ENCODE data around the gene MYEF2. TPM values are rescaled to one million over a fixed set of nuclear protein-coding genes. Genes with fewer than 3 reads are reported as not detected.

The MYEF2 gene
- total RNA-seq, 1 donor from 2014 or later = 13.6 TPM

DNA sequence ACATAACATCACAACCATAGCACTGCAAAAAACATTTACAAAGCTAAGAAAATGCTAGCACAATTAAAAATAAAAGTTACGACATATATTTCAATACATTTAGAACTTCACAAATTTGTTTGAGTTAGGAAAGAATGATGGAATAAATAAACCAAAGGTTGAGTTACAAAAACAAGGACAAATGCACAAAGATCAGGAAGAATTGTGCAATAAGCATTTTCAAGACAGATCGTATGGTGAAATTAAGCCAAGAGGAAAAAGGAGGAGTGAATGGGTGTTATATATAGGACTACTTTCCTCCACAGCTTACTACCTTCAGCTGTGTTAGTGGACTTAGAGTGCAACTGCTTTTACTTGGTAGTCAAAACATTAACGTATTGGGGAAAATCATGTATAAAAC lies 7.4 kb upstream of the MYEF2 start:
- Histone ChIP-seq H3K9me3 (no peaks in the 10 kb centered on the region), H3K4me1 (no peaks in the 10 kb centered on the region), H3K27ac (no peak overlapping the region), H3K27me3 (no peaks in the 10 kb centered on the region), H3K4me3 (no peak overlapping the region), H3K36me3 (no peaks in the 10 kb centered on the region)
- intact Hi-C loops (cut with DNase I) = no loop called here
- TF ChIP-seq, protein P1, sequence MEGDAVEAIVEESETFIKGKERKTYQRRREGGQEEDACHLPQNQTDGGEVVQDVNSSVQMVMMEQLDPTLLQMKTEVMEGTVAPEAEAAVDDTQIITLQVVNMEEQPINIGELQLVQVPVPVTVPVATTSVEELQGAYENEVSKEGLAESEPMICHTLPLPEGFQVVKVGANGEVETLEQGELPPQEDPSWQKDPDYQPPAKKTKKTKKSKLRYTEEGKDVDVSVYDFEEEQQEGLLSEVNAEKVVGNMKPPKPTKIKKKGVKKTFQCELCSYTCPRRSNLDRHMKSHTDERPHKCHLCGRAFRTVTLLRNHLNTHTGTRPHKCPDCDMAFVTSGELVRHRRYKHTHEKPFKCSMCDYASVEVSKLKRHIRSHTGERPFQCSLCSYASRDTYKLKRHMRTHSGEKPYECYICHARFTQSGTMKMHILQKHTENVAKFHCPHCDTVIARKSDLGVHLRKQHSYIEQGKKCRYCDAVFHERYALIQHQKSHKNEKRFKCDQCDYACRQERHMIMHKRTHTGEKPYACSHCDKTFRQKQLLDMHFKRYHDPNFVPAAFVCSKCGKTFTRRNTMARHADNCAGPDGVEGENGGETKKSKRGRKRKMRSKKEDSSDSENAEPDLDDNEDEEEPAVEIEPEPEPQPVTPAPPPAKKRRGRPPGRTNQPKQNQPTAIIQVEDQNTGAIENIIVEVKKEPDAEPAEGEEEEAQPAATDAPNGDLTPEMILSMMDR (IDR thresholded peaks at IDR 0.05) = no peak
- DNase-seq (ENCODE audit: low spot score in 2 of 2) = no peak

DNA sequence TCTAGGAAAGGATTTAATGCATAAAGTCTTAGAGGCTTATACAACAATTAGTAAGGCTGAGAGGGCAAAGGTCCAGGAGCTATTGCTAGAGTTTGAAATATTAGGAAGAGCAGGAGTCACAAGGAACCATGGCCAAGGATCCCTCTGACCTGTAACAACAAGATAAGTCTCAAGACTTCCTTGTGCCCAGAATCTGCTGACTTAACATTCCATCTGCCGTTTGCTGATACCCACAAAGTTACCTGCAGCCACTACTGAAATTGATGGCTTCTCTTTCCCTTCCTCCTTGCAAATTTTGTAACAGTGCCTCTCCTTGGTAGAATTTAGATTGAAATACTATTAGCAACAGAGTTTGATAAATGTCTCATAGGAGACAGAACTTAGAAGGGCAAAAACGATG lies 4.7 kb upstream of the MYEF2 start:
- Histone ChIP-seq H3K9me3 (no peaks in the 10 kb centered on the region), H3K4me3 (no peak overlapping the region), H3K27ac (no peak overlapping the region), H3K27me3 (no peaks in the 10 kb centered on the region), H3K4me1 (peaks cover 0 to 2% of the 10 kb centered on the region in 2 donors), H3K36me3 (no peaks in the 10 kb centered on the region)
- TF ChIP-seq, protein P1 (IDR thresholded peaks at IDR 0.05) = no peak
- intact Hi-C loops (cut with DNase I) = no loop called here
- no peak for DNase-seq (ENCODE audit: low spot score in 2 of 2)

DNA sequence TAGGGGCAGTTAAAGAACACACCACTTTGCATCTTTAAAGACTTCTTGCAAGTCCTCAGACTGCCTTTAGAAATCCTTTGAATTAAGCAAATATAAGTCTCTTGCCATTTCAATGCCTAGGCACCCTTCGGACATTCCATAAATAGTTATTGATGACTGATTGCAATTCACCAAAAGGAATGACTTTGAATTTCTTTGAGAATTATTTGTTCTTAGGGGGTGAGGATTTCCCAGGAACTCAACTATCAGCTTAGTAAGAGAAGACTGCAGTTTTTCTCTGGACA lies 495 bp upstream of the MYEF2 start:
- TF ChIP-seq, protein P1 (IDR thresholded peaks at IDR 0.05) = no peak
- peaks cover 0 to 6% of the 10 kb centered on the region in 2 donors for H3K4me1 ChIP-seq
- no peaks in the 10 kb centered on the region for H3K9me3 ChIP-seq
- H3K27ac ChIP-seq = peak overlapping the region; percentile 92 to 96
- no peaks in the 10 kb centered on the region for H3K27me3 ChIP-seq
- no peaks in the 10 kb centered on the region for H3K36me3 ChIP-seq
- intact Hi-C loops (cut with DNase I) = loop anchor here (2.0 to 5.0 kb wide), 4 partner anchors 42 to 461 kb away; partner anchors contain the start of gene SEMA6D
- H3K4me3 ChIP-seq = peak overlapping the region; percentile 63 to 80
- no peak for DNase-seq (ENCODE audit: low spot score in 2 of 2)

DNA sequence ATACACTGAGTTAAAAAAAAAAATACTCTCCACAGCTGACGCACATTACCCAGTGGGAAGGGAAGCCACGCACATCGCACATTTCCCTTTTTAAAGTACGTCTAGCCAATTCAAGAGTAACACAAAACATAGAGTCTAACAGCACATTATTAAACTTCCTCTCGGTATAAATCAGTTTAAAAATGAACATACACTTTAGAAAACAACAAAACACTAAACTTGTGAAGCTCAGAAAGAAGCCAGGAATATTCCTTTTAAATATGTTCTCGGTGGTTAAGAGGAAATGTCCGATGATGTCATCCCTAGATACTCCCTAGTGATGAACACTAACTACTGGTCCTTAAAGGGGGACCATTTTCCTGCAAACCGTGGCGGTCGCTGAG lies 721 bp downstream of the MYEF2 start:
- DNase-seq (ENCODE audit: low spot score in 2 of 2) = no peak
- no peaks in the 10 kb centered on the region for H3K9me3 ChIP-seq
- no peaks in the 10 kb centered on the region for H3K27me3 ChIP-seq
- peak overlapping the region; percentile 63 to 80 for H3K4me3 ChIP-seq
- H3K36me3 ChIP-seq = no peaks in the 10 kb centered on the region
- TF ChIP-seq, protein P1 (IDR thresholded peaks at IDR 0.05) = no peak
- intact Hi-C loops (cut with DNase I) = loop anchor here (2.0 to 5.0 kb wide), 4 partner anchors 73 to 460 kb away; partner anchors contain the start of gene SEMA6D
- H3K27ac ChIP-seq = peak overlapping the region; percentile 92 to 96
- H3K4me1 ChIP-seq = peaks cover 0 to 6% of the 10 kb centered on the region in 2 donors

DNA sequence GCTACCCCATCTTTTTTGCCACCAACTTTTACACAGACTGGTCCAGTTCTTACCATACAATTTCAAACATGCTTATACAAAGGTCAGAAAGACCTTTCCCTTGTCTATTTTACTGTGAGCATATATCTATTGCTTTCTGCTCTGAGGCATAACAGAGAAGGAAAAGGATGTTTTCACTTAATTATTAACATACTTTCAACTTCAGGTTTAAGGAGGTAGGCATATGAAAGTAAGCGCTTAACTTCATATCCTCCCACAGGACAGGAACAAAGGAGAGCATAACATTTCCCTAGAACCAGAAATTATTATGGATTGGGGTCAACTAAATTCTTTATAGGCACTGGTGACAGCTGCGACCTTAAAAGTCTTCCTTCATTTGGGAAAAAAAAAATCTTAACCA lies 1.1 kb downstream of the MYEF2 start:
- no peaks in the 10 kb centered on the region for H3K27me3 ChIP-seq
- TF ChIP-seq, protein P1 (IDR thresholded peaks at IDR 0.05) = no peak
- no peaks in the 10 kb centered on the region for H3K9me3 ChIP-seq
- no peaks in the 10 kb centered on the region for H3K36me3 ChIP-seq
- no peak for DNase-seq (ENCODE audit: low spot score in 2 of 2)
- H3K4me1 ChIP-seq = peaks cover 0 to 6% of the 10 kb centered on the region in 2 donors
- peak overlapping the region; percentile 63 to 80 for H3K4me3 ChIP-seq
- H3K27ac ChIP-seq = peak overlapping the region; percentile 92 to 96
- intact Hi-C loops (cut with DNase I) = loop anchor here (2.0 to 5.0 kb wide), 4 partner anchors 74 to 460 kb away; partner anchors contain the start of gene SEMA6D

DNA sequence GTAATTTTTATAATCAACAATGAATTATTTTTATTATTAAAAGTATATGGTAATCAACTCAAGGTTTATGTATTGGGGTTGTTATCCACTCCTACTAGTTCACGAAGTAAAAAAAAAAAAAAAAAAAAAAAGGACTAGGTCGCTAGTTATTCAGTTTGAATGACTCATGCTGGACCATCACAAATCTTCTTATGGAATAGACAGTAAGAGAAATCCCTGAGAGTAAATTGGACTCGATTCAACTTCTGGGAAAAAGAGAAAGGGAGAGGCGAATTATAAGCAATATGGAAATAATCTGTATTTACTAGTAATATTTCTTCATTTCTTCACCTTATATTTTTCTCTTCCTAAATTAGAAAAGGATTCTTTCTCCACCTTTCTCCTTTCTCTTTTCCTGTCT lies 2.0 kb downstream of the MYEF2 start:
- H3K27me3 ChIP-seq = no peaks in the 10 kb centered on the region
- no peaks in the 10 kb centered on the region for H3K9me3 ChIP-seq
- H3K4me1 ChIP-seq = peaks cover 0 to 6% of the 10 kb centered on the region in 2 donors
- no peaks in the 10 kb centered on the region for H3K36me3 ChIP-seq
- peak overlapping the region; percentile 92 to 96 for H3K27ac ChIP-seq
- intact Hi-C loops (cut with DNase I) = loop anchor here (2.0 to 5.0 kb wide), 4 partner anchors 75 to 459 kb away; partner anchors contain the start of gene SEMA6D
- no peak for DNase-seq (ENCODE audit: low spot score in 2 of 2)
- TF ChIP-seq, protein P1 (IDR thresholded peaks at IDR 0.05) = no peak
- peak overlapping the region; percentile 63 to 80 for H3K4me3 ChIP-seq

Measured in ascending aorta (tissue), 2 donors.